HG03039 (cell line): ENCODE measurements around the gene TREM1.
A peak's percentile ranks its signal among the peaks of the same experiment; 100 is the strongest.
"Not testable (repeated sequence)": the region's sequence is repeated elsewhere in the genome, so short reads cannot be mapped to it uniquely, and the experiment has no call there.

Source experiments
- ATAC-seq: cut with Tn5 transposase; IDR thresholded peaks from one replicate; pipeline ENCODE4 v1.9.1; 2021; ENCODE audit warnings: mild to moderate bottlenecking, moderate library complexity; ENCODE audit not compliant: unreplicated experiment

TREM1 gene

GRCh38 chr6:41262401-41262800 lies 24.1 kb downstream of the TREM1 start:
- ATAC-seq, result no peak

GRCh38 chr6:41258196-41258493 lies 28.3 kb downstream of the TREM1 start:
- ATAC-seq, result no peak

- no peak for ATAC-seq
Measured at GRCh38 chr6:41257369-41258195, 28.9 kb downstream of the TREM1 start.

- peak; percentile 59 for ATAC-seq
Measured at GRCh38 chr6:41256383-41256782, 30.1 kb downstream of the TREM1 start.

- peak; percentile 10 for ATAC-seq
Measured at GRCh38 chr6:41255638-41256246, 30.7 kb downstream of the TREM1 start.

GRCh38 chr6:41255110-41255509 lies 31.4 kb downstream of the TREM1 start:
- no peak for ATAC-seq

GRCh38 chr6:41252401-41253169 lies 33.9 kb downstream of the TREM1 start:
- no peak for ATAC-seq

- ATAC-seq, result no peak
Measured at GRCh38 chr6:41247882-41248705, 38.4 kb downstream of the TREM1 start.

- no peak for ATAC-seq
Measured at GRCh38 chr6:41247288-41247865, 39.1 kb downstream of the TREM1 start.

GRCh38 chr6:41246529-41246928 lies 40.0 kb downstream of the TREM1 start:
- not testable (repeated sequence) for ATAC-seq

- no peak for ATAC-seq
Measured at GRCh38 chr6:41239467-41240159, 46.9 kb downstream of the TREM1 start.

GRCh38 chr6:41237128-41237527 lies 49.4 kb downstream of the TREM1 start:
- no peak for ATAC-seq

- ATAC-seq, result no peak
Measured at GRCh38 chr6:41236276-41236675, 50.2 kb downstream of the TREM1 start.

GRCh38 chr6:41232667-41233066 lies 53.8 kb downstream of the TREM1 start:
- ATAC-seq, result no peak

GRCh38 chr6:41231246-41231645 lies 55.2 kb downstream of the TREM1 start:
- no peak for ATAC-seq

GRCh38 chr6:41229721-41230120 lies 56.8 kb downstream of the TREM1 start:
- ATAC-seq, result no peak

GRCh38 chr6:41228616-41229015 lies 57.9 kb downstream of the TREM1 start:
- ATAC-seq, result no peak

- no peak for ATAC-seq
Measured at GRCh38 chr6:41228096-41228495, 58.4 kb downstream of the TREM1 start, which contains the start of gene TREML4. TSS of gene TREML4 (plus strand) at chr6:41228349. CDS start at chr6:41228428, 79 bp downstream.

- ATAC-seq, result no peak
Measured at GRCh38 chr6:41226752-41227151, 59.7 kb downstream of the TREM1 start.

- ATAC-seq, result no peak
Measured at GRCh38 chr6:41224800-41225199, 61.7 kb downstream of the TREM1 start.
